GM18526 (cell line): ENCODE results near the gene NSUN2.

ENCODE experiments used
- POLR2A ChIP-seq: IDR thresholded peaks from 3 replicates; pipeline ENCODE4 v1.6.1; 2011; ENCODE audit not compliant: insufficient read length; ENCODE audit errors: extremely low read depth

NSUN2 gene

DNA sequence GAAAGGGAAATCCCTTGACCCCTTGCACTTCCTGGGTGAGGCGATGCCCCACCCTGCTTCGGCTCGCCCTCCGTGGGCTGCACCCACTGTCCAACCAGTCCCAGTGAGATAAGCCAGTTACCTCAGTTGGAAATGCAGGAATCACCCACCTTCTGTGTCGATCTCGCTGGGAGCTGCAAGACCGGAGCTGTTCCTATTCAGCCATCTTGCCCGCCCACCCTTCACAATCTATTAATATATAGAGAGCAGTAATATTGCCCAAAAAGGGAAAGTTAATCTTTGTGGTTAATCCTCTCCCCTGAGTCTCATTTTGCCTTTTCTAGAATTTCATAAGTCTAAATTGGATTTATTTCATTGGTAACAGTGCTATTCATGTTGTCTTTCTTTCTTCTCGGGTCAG, 16.8 kb upstream of the NSUN2 start:
- TF ChIP-seq POLR2A = no peak

- no peak for TF ChIP-seq POLR2A
Measured at GRCh38 chr5:6649186-6649585, 16.3 kb upstream of the NSUN2 start.

DNA sequence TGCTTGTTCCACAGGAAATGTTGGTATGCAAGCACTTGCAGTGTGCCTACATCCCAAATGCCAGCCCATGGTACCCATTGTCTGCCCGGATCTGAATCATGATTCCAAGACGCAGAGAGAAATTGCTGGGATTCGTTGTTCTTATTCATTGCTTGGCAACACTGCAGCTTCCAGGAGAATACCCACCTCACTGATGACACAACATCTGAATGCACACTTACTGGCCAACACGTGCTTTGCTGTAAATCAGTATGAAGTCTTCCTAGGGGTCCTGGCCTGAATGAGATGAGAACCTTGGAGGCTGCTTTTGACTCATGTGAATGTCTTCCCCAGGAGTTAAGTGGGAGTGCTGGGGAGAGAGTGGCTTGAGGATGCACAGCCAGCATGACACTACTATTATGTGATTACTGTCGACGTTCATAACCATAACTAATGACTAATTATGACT, 12.0 kb upstream of the NSUN2 start:
- TF ChIP-seq POLR2A = no peak

DNA sequence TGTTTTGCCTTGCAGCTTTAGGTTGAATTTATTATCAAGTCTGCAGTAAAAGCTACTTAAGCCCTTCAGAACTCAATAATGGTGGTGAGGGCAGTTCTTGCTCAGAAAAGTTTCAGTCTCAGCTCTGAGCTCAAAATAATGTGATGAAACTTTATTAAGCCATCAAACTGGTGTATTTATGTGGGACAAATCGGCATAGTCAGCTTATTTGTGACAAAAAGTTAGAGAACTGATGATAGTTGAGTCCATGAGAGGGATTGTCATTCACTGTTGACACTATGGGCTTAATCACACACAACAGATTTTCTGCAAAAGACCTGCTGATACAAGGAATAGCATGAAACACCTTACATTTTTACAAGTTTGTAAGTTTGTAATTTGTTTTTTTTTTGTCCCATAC, 9.8 kb upstream of the NSUN2 start:
- no peak for TF ChIP-seq POLR2A

DNA sequence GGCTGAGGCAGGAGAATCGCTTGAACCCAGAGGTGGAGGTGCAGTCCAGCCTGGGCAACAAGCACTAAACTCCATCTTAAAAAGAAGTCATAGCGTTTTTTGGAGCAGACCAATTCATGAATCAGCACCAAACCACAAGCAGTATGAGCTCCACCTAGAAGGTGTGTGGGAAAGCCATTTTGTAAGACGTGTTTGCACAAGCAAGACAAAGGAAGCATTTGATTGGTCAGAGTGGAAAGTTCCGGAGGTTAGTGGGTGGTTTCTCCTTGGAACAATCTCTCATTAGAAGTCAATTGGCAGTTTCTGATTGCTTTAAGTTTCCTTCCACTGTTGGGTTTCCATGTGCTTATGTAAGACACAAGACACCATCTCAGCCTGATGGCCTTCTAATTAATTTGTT, 5.4 kb upstream of the NSUN2 start:
- no peak for TF ChIP-seq POLR2A

DNA sequence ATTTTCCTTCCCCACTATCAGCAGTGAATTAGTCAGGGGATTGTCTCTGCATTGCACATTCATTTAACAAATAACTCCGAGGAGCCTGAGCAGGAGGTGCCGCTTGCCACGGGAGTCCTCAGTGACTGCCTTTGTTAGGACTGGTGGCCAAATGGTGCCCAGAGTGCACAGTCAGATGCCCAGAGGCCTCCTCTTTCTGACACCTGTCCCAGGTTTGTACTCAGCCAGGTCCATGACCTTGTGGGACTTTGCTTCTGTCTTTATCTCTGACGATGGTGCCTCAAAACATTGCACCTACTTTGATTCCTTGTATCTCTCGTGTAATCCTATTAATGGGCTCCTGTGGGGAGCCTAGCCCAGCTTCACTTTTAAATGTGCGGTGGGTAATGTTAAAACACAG, 4.7 kb upstream of the NSUN2 start:
- TF ChIP-seq POLR2A = no peak

- no peak for TF ChIP-seq POLR2A
Measured at GRCh38 chr5:6637022-6637421, 4.2 kb upstream of the NSUN2 start.

DNA sequence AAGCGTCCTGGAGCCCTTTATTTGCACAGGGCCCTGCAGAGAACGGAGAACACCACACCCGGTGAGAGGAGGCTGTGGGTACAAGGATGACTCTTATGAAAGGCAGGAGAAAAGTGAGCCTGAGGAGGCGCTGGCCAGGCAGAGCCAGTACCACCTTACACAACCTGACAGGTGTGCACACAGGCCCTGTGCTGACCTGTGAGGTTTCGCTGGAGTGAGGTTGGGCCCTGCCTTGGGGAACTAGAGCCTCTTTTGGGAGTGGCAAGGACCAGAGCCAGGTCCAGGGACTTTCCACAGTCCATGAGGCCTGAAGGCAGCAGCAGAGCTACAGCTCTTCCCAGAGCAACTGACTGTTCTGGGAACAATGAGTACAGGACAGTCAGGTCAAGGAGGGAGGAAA, 3.4 kb upstream of the NSUN2 start:
- TF ChIP-seq POLR2A = no peak

- TF ChIP-seq POLR2A = no peak
Measured at GRCh38 chr5:6634788-6635430, 2.1 kb upstream of the NSUN2 start.

DNA sequence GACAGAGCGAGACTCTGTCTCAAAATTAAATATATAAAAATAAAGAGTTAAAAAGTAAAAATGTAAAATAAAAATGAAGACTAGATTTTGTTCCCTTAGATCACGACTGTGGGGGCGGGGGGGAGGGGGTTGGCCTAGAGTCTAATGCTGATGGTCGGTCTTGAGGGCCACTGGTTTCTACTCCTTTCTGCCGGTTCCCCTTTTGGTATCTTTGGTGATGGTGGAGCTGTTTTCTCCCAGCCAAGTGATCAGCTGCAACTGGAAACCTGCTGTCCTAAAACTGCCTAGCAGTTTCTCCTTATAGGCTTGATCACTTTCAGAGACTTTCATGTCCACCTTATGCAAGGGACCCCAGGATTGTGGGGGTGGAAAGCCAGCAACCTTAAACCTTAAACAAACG, 1.5 kb upstream of the NSUN2 start:
- no peak for TF ChIP-seq POLR2A

DNA sequence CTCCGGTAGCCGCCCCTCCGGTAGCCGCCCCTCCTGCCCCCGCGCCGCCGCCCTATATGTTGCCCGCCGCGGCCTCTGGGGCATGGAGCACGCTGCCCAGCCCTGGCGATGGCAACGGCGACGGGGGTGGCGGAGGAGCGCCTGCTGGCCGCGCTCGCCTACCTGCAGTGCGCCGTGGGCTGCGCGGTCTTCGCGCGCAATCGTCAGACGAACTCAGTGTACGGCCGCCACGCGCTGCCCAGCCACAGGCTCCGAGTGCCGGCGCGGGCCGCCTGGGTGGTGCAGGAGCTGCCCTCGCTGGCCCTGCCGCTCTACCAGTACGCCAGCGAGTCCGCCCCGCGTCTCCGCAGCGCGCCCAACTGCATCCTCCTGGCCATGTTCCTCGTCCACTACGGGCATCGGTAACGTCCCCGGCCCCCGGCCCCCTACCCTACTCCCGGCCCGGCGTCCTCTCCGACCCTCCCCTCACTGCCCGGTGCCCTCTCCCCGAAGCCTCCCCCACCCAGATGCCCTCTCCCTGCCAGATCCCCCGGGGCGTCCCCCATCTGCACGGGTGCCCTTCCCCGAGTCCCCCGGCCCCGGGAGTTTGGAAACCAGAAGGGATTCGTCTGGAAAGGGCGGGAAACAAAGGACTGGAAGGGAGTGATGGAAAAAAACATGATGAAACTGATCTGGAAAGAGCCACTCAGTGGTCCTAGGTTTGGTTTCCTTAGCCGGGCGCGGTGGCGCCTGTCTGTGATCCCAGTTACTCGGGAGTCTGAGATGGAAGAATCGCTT, 813 bp upstream of the NSUN2 start:
- TF ChIP-seq POLR2A = no peak

- TF ChIP-seq POLR2A = no peak
Measured at GRCh38 chr5:6632324-6632887, 438 bp downstream of the NSUN2 start.

DNA sequence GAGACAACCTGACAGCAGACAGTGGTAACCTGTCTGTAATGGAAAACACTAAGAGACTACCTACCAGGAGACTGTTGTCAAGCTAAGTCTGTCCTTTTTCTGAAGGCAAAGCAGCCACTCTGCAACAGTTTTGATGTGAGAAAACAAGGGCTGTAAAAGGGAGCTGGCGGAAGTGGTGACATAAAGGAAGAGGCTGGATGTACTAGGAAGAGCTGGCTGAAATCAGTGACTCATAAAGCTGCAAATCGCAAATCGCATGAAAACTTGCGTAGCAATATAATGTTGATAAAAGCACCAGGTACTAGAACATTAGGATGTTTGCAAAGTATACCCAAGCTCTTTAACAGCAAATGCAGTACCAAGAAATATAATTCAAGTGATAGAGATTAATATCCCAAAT, 1.4 kb downstream of the NSUN2 start:
- TF ChIP-seq POLR2A = no peak

DNA sequence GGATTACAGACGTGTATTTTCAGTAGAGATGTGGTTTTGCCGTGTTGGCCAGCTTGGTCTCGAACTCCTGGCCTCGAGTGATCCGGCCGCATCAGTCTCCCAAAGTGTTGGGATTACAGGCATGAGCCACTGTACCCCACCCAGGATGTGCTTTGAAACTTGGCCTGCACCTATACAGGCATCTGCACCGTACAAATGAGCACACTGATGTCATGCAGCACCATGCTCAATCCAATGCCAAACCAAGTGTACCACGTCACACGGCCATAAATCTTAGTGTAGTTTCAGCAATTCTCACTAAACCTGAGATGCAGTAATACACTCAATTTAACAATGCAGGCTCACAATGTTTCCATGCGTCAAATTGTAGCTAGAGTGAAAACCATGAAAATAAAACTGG, 6.3 kb downstream of the NSUN2 start:
- TF ChIP-seq POLR2A = no peak

DNA sequence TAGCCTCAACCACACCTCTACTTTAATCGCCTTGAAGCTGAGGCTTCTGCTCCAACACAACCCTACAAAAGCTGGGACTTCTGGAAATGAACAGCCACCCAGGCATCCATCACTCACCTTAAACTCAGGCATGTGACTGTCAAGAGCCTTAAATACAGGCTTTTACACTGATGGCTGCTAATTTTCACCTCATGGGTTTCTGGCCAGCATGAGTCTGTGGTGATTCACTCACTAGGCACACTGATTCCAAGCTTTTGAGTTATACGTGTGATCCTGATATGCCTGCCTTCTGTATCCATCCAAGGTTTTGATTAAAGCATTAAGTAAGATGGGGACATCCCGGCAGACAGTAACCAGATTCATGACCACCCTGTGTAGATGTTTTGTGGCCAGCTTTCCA, 8.9 kb downstream of the NSUN2 start:
- TF ChIP-seq POLR2A = no peak

DNA sequence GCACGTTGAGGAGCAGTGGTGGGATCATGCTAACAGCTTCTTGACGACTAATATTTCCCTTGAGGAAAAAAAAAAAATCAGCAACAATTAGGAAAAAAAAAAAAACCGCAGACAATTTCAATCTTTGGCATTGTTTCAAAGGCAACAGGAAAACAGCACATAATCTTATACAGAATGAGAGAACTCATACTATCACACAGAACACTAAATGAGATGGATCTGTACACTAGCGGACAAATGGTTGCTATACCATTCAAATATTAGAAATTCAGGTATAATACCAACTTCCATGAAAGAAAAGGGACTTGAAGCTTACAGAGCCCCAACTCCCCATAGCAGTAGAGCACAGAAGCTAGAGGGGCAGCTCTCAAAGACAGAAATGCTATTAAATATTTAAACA, 9.6 kb downstream of the NSUN2 start:
- no peak for TF ChIP-seq POLR2A

GRCh38 chr5:6616632-6617031, 16.2 kb downstream of the NSUN2 start:
- TF ChIP-seq POLR2A = no peak
